Ramos (cell line): Measurements from ENCODE around the gene PRDM2.

Source experiments
- in situ Hi-C: fragments of 300-500 bp; cut with MboI; formaldehyde crosslinking; loops from one replicate; pipeline ENCODE4 v1.14.3; 2022; ENCODE audit warnings: low sequenced_read_pairs; ENCODE audit not compliant: unreplicated experiment

Gene PRDM2

DNA sequence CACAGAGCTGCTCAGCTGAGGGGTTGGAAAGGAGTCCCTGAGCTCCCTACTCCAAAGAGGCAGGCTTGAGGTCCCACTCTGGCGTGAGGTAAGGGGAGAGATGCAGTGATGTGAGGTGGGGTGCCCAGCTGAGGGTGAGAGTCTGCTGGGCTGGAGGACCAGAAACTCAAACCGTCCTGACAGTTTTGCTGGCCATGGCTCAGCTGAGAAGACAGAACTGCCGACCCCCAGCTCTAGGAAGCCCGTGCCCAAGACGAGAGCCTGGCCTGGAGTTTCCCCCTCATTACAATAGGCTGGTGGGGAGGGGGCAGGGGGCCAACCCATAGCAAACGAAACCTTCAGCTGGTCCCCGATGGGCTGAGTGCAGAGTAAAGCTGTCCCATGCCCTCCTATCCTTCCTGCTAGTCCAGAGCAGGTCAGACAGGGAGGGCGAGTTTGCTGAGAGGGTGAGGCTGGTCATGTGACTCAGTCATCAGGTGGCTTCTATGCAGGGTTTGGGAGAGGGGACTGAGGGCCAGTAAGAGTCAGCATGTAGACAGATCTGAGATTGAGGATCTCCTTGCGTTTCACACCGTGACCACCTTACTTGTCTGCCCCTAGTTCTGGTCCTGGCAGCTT lies 129.3 kb downstream of the PRDM2 start:
- in situ Hi-C loops: no loop called here

DNA sequence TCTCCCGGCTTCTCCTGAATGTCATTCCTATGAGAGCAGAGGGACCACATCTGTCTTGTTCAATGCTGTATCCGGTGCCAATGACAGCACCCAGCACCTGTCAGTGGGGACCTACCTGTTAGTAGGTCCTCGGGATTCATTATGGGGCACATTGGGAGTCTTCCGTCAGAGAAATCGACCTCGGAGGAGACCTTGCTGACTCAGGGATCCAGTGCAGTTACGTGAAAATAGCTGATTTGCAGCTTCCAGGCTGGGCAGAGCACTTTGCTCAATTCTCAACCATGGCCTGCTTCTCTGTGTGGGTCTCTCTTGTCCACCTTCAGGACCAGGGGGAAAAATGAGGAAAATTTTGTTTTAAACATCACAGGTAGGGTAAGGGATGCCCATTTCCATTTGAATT lies 130.2 kb downstream of the PRDM2 start:
- in situ Hi-C loops: no loop called here

DNA sequence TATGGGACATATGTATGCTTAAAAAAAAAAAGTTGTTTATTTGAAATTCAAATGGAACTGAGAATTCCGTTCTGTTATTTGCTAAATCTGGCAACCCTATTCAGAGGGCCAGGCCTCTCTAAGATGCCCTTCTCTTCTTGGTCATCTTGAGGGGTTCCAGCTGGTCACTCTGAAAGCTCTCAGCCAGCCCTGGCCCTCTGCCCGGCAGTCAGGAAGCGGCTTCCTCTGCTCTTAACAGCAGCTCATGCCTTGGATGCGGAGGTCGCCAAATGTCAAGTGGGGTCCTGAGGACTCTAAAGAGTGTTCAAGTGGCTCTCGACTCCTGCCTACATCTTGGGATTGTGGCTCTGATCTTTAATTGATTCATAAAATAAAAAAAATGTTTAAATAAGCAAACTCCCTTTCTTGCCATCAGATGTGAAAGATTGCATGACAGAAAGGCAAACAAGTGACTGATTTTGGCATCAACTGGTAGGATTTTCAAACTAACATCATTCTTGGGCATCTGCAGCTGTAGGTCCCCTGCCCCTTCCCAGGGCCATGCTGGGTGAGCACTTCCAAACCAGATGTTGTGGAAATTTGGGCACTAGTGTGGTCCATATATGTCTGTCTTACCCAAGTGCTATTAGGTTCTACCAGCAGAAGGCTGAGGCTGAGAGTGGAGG lies 130.8 kb downstream of the PRDM2 start:
- in situ Hi-C loops: no loop called here

DNA sequence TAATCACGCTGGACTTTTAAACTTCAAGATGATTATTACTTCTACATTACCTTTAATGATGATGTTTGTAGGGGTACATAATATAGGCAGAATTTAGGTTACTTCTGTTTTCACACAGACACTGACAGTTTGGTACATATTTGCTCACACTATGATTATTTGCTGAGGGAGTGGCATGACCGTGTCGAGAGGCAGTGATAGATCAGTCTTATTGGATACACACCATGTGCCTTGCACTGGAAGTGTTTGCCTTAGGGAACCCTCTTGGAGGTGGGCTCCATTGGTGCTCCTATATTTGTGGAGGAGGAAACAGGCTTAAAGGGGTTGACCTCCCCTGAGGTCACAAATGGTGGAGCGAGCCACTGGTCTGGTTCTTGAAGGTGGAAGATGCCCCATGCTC lies 132.1 kb downstream of the PRDM2 start:
- in situ Hi-C loops: no loop called here

DNA sequence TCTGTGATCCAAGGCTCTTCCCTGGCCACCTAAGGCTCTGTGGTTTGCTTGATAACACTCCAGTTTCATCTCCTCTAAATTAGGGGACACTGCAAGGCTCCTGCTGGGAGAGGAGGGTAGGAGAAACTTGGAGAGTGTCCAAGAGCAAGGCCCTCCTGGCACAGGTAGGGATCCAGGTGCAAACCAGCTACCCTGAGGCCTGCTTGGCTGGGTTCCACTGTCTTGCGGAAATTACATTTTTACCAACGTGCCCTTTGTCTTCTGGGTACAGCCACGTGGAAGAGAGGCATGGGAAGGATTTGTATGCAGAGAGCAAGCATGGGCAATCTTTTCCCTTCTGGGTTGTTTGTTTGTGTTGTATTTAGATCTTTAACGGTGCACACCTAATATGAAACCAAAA lies 132.5 kb downstream of the PRDM2 start:
- in situ Hi-C loops: no loop called here

DNA sequence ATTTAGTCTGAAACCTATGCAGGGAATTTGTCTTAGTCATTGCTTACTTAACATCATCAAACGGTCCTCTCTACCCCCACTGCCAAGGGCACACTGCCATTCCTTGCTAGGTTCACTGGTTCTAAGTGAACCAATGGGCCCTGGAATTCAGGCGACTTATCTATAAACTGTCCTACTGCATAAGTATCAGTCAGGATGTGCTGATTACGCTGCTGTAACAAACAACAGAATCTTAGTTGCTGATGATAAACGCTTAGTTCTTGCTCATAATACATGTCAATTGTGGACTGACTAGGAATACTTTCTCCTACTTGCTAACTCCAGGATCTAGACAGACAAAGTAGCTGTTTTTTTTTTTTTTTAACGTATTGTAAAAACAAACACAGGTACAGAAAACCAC lies 136.1 kb downstream of the PRDM2 start:
- in situ Hi-C loops: no loop called here

DNA sequence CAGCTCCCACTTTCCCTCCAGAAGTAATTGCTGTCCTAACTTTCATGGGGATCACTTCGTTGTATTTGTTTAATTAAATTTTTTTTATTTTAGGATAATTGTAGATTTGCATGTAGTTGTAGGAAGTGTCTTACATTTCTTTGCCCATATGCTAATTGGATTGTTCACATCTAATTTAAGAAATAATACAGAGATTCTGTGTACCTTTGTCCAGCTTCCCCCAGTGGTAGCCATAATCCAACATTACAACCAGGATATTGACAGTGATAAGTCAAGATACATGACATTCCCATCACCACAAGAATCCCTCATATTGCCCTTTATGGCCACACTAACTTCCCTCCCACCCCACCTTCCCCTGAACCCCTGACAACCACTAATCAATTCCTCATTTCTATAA lies 136.6 kb downstream of the PRDM2 start:
- in situ Hi-C loops: no loop called here

DNA sequence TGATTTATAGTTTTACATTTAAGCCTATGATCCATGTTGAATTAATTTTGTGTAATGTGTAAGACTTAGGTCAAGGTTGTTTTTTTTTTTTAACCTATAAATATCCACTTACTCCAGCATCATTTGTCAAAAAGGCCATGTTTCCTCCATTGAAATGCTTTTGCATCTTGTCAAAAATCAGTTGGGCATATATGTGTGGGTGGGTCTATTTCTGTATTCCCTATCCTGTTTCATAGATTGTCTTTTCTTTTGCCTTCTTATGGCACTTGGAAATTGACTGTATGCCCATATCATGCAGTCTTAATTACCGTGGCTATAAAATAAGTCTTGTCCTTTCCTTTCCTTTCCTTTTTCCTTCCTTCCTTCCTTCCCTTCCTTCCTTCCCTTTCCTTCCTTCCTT lies 138.2 kb downstream of the PRDM2 start:
- in situ Hi-C loops: no loop called here

DNA sequence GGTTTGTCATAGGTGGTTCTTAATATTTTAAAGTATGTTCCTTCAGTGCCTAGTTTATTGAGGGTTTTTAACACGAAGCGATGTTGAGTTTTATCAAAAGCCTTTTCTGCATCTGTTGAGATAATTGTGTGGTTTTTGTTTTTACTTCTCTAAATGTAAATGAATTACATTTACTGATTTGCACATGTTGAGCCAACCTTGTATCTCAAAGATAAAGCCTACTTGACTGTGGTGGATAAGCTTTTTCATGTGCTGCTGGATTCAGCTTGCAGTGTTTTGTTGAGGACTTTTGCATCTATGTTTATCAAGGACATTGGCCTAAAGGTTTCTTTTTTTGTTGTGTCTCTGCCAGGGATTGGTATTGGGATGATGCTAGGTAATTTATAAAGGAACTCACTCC lies 142.5 kb downstream of the PRDM2 start:
- in situ Hi-C loops: no loop called here

DNA sequence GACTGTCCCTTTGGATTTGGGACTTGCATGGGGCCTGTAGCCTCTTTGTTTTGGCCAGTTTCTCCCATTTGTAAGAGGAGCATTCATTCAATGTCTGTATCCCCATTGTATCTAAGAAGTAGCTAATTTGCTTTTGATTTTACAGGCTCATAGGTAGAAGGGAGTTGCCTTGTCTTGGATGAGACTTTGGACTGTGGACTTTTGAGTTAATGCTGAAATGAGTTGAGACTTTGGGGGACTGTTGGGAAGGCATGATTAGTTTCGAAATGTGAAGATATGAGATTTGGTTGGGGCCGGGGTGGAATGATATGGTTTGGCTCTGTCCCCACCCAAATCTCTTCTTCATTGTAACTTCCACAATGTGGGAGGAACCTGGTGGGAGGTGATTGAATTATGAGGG lies 151.7 kb downstream of the PRDM2 start:
- in situ Hi-C loops: no loop called here

DNA sequence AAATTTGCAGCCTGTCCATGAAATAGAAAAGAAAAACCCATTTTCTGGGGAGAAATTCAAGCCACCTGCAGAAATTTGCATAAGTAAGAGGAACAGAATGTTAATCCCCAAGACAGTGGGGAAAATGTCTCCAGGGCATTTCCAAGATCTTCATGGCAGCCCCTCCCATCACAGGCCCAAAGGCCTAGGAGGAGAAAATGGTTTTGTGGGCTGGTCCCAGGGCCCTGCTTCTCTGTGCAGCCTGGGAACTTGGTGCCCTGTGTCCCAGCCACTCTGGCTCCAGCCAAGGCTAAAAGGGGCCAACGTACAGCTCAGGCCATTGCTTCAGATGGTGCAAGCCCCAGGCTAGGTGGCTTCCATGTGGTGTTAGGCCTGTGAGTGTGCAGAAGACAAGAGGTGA lies 155.6 kb downstream of the PRDM2 start:
- in situ Hi-C loops: no loop called here

DNA sequence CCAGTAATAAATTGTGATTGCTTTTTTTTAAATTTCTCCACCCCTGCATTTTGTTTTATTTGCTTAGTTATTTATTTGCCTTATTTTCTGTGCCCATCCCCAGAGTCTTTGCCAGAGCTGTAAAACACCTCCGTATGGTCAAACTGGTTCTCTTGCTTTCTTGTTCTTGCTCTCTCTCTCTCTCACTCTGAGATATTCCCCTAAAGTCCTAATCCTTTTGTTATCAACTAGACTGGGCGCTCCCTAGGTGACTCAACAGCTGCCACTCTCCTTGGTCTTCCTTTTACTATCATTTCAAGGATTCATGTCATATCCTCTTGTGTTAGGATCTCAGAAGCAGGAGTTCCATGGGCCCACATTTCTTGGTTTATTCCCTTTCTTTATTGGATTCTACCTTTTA lies 160.0 kb downstream of the PRDM2 start:
- in situ Hi-C loops: no loop called here

DNA sequence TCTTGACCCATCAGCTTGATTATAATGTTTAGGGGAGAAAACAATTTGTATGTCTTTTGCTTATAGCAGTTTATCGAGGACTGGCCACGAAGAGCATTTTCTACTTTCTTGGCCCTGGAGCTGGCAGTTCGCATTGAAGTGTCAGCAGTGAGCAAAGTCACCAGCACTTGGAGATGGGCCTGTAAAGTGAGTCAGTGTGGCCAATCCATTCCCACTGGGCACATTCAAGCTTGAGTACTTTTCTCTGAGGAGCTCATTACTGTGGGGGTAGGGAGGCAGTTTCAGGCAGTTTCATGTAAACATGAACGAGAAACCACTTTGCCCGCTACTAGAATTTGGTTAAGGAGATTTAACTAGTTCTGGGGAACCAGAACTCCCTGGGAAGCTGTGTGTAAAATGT lies 164.8 kb downstream of the PRDM2 start:
- in situ Hi-C loops: no loop called here

DNA sequence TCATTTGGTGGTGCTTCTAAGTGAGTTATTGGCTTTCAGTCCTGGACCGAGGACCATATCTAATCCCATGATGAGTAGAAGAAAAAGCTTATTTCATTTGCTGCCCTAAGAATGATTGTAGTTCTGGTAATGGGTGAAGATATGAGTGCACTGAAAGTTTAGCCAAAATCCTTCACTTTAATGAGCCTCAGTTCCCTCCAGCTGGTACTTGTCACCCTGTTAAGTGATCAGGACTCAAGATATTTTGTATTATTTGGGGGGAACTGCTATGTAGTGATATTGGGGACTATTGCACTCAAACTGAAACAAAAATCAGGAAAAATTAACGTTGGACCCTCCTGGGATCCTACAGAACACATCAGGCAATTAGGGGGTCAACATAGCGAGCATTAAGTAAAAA lies 165.9 kb downstream of the PRDM2 start:
- in situ Hi-C loops: no loop called here

DNA sequence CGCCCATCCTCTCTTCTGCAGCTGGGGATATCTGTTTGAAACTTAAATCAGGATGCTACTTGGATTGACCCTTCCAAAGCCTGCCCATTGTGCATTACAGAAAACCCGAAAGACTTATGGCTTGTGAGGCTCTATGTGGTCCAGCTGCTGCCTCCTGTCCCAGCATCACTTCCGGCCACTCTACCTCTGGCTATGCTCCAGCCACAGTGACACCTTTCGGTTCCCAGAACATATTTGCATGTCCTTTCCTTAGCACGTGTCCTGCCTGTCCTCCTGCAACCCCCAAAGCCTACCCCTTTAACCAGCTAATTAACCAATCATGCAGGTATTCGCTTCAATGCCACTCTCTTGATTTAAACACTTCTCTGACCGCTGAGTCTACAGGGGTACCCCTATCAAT lies 167.6 kb downstream of the PRDM2 start:
- in situ Hi-C loops: no loop called here

DNA sequence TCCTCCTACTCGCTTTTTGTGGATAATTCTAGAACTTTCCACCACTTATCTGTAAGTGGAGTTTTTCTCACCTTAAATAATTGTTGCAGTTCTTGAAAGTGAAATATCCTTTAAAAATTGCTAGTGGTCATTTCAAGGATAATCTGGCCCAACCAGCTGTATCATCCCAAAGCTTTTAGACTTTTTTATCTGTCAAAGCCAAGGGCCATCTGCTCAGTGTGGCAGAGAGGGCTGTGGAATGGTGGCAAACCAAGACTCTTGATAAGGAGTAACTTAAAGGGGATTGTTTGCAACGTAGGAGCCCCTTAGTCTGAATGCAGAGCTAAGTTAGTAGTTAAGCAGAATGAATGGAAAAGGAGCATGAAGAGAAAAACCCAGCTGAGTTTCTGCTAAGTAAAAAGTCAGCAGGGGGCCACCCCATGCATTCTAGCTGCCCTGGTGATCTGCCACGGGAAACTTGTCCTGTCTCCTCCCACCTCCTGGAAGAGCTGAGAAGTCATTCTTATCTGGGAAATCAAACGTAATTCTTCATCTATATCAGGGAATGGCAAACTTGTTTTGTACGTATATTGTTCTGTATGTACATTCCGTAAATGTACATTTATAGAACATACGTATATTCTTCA lies 169.3 kb downstream of the PRDM2 start:
- in situ Hi-C loops: no loop called here

DNA sequence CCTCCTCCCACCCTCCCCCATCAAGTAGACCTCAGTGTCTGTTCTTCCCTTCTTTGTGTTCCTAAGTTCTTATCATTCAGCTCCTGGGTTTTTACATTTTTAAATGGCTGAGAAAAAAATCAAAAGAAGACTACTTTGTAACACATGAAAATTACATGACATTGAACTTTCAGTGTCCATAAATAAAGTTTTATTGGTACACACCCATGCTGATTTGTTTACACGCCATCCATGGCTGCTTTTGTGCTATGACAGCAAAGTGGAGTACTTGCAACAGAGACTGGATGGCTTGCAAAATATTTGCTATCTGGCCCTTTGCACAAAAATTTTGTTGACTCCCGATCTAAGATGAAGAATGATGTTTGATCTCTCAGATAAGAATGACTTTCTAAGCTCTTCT lies 171.4 kb downstream of the PRDM2 start:
- in situ Hi-C loops: no loop called here

DNA sequence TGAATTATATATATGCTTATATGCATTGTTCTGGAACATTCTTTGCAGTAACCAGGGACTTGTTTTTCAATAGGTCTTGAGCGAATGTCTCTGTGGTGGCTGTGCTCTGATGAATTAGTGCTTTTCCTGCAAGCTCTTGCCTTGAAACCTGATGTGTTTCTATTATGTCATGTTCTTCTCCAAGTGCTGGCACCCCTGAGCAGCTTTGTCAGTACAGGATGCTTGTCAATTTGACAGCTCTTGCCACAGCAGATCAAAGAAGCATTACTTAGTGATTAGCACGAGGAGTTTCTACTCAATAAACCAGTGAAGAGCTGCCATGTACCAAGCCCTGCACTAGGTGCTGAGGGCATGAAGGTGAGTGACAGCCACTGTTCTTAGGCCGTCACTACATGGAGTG lies 171.9 kb downstream of the PRDM2 start:
- in situ Hi-C loops: no loop called here

DNA sequence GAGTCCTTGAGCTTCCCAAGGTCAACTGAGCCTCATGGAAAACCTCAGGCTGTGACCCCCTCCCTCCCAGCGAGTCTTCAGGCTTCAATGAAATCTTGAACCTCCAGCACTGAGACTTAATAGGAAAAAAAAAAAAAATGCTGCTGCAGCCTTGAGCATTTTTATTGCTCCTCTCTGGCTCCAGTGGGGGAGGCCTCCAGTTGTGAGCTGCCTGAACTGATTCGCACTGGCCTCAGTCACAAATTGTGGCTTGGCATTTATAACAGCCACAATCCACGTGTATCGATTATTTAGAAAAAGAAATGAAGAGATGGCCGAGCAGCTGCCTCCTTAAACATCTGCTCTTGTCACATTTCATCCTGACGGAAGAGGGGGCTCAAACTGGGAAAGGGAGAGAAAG lies 173.0 kb downstream of the PRDM2 start:
- in situ Hi-C loops: no loop called here
